K562 (cell line): Measurements from ENCODE around the gene UBL7. TPM values are rescaled to one million over a fixed set of nuclear protein-coding genes. Genes with fewer than 3 reads are reported as not detected.

ENCODE experiments used
- ATAC-seq: fragments of 200-7000 bp; cut with Tn5 transposase; 3 replicates; pipeline ENCODE4 v1.9.1; 2020; ENCODE audit warnings: moderate library complexity
- BruUV-seq: library from RNA; stranded (reverse); fragments of 400-500 nt; replicated peaks from 2 replicates; lab custom pipeline; 2021; lab: Mats Ljungman, UMichigan
- CTCF ChIA-PET: fragments of 300-600 bp; formaldehyde crosslinking; extraction: SDS; loops from one replicate; lab custom pipeline; 2021; ENCODE audit warnings: low intra/inter-chr PET ratio; lab: Yijun Ruan, JAX
- POLR2A ChIA-PET: fragments of 300-600, 350-650 bp; sonication (Branson Sonifier 250); formaldehyde crosslinking; extraction: SDS; loops from one replicate; lab custom pipeline; 2021; ENCODE audit warnings: antibody characterized with exemption, inconsistent platforms; lab: Yijun Ruan, JAX
- DNase-seq, 4 experiments: peaks; one replicate each; pipeline versions ENCODE4 v3.0.0 to v3.0.0-alpha.2; 2011 to 2018; ENCODE audit warnings: low spot score in 3 of 4, mixed read lengths in 3 of 4; ENCODE audit errors: extremely low read depth in 1 of 4
- FAIRE-seq: peaks from 2 replicates; lab custom pipeline; 2011; peaks lifted over from hg19 to GRCh38; lab: Jason Lieb, UNC
- H2AFZ ChIP-seq: 2 replicates; pipeline ENCODE4 v1.6.0; 2011; ENCODE audit warnings: low read depth, low read length, control low read depth, inconsistent platforms
- H3K27ac ChIP-seq: fragments of 200-600 bp; 3 replicates; pipeline ENCODE4 v1.8.0; 2011; ENCODE audit warnings: low read depth, mild to moderate bottlenecking, control low read depth, inconsistent platforms, low read length, moderate library complexity, mixed read lengths; ENCODE audit errors: extremely low read depth
- H3K27me3 ChIP-seq, 2 experiments: fragments of 300-600 bp in 1 of 2; 2 replicates in 1 of 2; 3 replicates in 1 of 2; pipeline versions ENCODE4 v1.6.0 to v1.8.0; 2011; ENCODE audit warnings: inconsistent platforms in 2 of 2, low read length in 2 of 2, mild to moderate bottlenecking in 1 of 2, mixed read lengths in 1 of 2, moderate library complexity in 1 of 2; ENCODE audit not compliant: control insufficient read depth in 2 of 2, insufficient read depth in 2 of 2
- H3K36me3 ChIP-seq: fragments of 300-600 bp; 3 replicates; pipeline ENCODE4 v1.8.0; 2011; ENCODE audit warnings: mild to moderate bottlenecking, low read length, inconsistent platforms; ENCODE audit not compliant: control insufficient read depth, insufficient read depth
- H3K4me1 ChIP-seq, 2 experiments: fragments of 200-600 bp in 1 of 2; replicated peaks in 1 of 2; 2 replicates in 1 of 2; 3 replicates in 1 of 2; pipeline versions ENCODE4 v1.5.1 to v1.8.0; 2011; ENCODE audit warnings: inconsistent platforms in 2 of 2, low read length in 2 of 2, mild to moderate bottlenecking in 1 of 2, mixed read lengths in 1 of 2, moderate library complexity in 1 of 2; ENCODE audit not compliant: control insufficient read depth in 2 of 2, insufficient read depth in 2 of 2
- H3K4me2 ChIP-seq: 2 replicates; pipeline ENCODE4 v1.6.1; 2011; ENCODE audit warnings: low read length, control low read depth, inconsistent platforms, mixed read lengths; ENCODE audit not compliant: insufficient read depth
- H3K4me3 ChIP-seq: fragments of 200-600 bp; sonication (generic), shearing (Covaris generic); 2 replicates; pipeline ENCODE4 v1.5.1; 2016; ENCODE audit warnings: control low read depth, inconsistent platforms
- H3K79me2 ChIP-seq: fragments of 200-600 bp; 3 replicates; pipeline ENCODE4 v1.8.0; 2011; ENCODE audit warnings: low read length, inconsistent platforms; ENCODE audit not compliant: control insufficient read depth, insufficient read depth
- H3K9ac ChIP-seq, 2 experiments: 2 replicates each; pipeline versions ENCODE4 v1.6.0 to v1.6.1; 2011; ENCODE audit warnings: low read depth in 2 of 2, low read length in 2 of 2, control low read depth in 1 of 2, inconsistent platforms in 1 of 2, mild to moderate bottlenecking in 1 of 2, mixed read lengths in 1 of 2; ENCODE audit not compliant: insufficient read depth in 1 of 2
- H3K9me1 ChIP-seq: one replicate; pipeline ENCODE4 v1.6.0; 2011; ENCODE audit warnings: inconsistent platforms, mild to moderate bottlenecking, low read length, moderate library complexity; ENCODE audit not compliant: control insufficient read depth, insufficient read depth
- H3K9me3 ChIP-seq: replicated peaks from 2 replicates; pipeline ENCODE4 v1.5.1; 2011; ENCODE audit warnings: low read depth, low read length, inconsistent platforms; ENCODE audit not compliant: control insufficient read depth, insufficient read depth
- H4K20me1 ChIP-seq: replicated peaks from 2 replicates; pipeline ENCODE4 v1.6.1; 2011; ENCODE audit warnings: low read length, inconsistent platforms, mixed read lengths; ENCODE audit not compliant: control insufficient read depth, insufficient read depth
- ATF6 ChIP-seq: sonication (generic); formaldehyde crosslinking; IDR thresholded peaks from 2 replicates; pipeline ENCODE4 v1.4.0; 2020; ENCODE audit warnings: mild to moderate bottlenecking, missing genetic modification reagents
- CHD1 ChIP-seq: fragments of 200-600 bp; sonication (generic); IDR thresholded peaks from one replicate; pipeline ENCODE4 v1.6.1; 2012; ENCODE audit warnings: mild to moderate bottlenecking, moderate library complexity, low read length, inconsistent platforms
- USF2 ChIP-seq: sonication (generic); formaldehyde crosslinking; IDR thresholded peaks from 2 replicates; pipeline ENCODE4 v1.5.0; 2020; ENCODE audit warnings: missing genetic modification reagents
- WGBS: fragments of 100-300 bp; shearing (Covaris generic); methylation state at CpG from one replicate; pipeline ENCODE4 v1.1.6; 2016; ENCODE audit warnings: low coverage, mixed read lengths; ENCODE audit not compliant: insufficient coverage; ENCODE audit errors: missing lambda C conversion rate; 5-methylcytosine and 5-hydroxymethylcytosine counted together
- in situ Hi-C: fragments of 300-500 bp; cut with MboI; formaldehyde crosslinking; loops from 4 replicates; pipeline ENCODE4 v1.15.0; 2018; ENCODE audit warnings: inconsistent platforms, mixed read lengths
- intact Hi-C: fragments of 100-400 bp; cut with micrococcal nuclease; formaldehyde crosslinking; loops from 2 replicates; pipeline ENCODE4 v1.14.2; 2022
- polyA plus RNA-seq, 8 experiments: library from polyadenylated mRNA; depleted of rRNA in 4 of 8; stranded (reverse) in 5 of 8; unstranded in 3 of 8; fragments of >200 nt; fragmentation: Nextera tagmentation in 2 of 8; fragmentation: Illumina TruSeq in 1 of 8; extraction: Ambion mirVana in 2 of 8; extraction: Trizol in 1 of 8; gene quantifications; 2 replicates each; pipeline versions ENCODE4 v1.2.1 to v1.2.3, GENCODE V29; 2011 to 2014; ENCODE audit warnings: inconsistent platforms in 1 of 8, missing spikeins in 1 of 8
- total RNA-seq, 7 experiments: library from RNA; depleted of rRNA in 6 of 7; stranded (reverse); fragments of >200 nt in 6 of 7; fragmentation: Illumina TruSeq in 2 of 7; extraction: Trizol in 2 of 7; gene quantifications; 2 replicates each; pipeline versions ENCODE4 v1.2.1 to v1.2.3, GENCODE V29; 2011 to 2021; ENCODE audit warnings: low replicate concordance in 1 of 7

Gene UBL7
- total and polyA plus RNA-seq, 9 of the 15 experiments (the other 6 are each of a cell fraction or from before 2014, with no cell fraction given), result 19.2 to 63.4 (median 44.9) TPM

DNA sequence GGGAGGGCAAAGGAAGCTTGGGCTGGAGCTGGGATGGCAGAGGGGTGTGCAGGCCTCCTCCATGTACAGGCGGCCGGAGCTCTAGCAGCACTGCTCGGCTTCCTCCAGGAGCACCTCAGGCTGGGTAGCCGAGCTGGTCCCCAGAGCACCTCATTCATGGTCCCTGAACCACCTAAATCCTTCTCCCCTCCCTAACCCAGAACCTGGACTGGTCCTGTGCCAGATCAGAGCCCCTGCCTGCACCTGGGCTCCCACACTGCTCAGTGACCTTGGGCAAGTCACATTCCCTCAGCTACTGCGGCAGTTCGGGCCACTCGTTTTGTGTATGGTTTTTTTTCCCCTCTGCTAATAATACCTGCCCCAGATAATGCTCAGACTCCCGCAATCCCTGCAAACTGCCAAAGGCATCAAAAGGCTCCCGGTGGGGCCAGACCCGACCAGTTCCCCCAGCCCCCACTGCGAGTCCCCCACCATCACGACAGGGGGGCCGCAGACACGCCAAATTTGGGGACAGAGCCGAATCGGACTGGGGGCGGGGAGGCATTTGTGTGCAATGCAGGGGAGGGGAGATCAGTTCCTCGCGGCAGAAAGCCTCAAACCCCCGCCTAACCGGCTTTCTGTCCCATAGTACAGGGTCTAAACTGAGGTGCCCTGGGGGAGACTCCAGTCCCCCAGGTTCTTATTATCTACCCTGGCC, 28.5 kb downstream of the UBL7 start:
- H3K36me3 ChIP-seq, result peaks cover 17% of the 10 kb centered on the region; the same call in 2 of the 3 replicates
- CTCF ChIA-PET, result interaction anchor here (1.5 kb wide), 1 partner anchor 50 kb away, joined by 3 read pairs; no protein-coding TSS in a partner anchor
- intact Hi-C loops, result no loop called here
- in situ Hi-C loops, result no loop called here
- H3K27ac ChIP-seq, result no peak overlapping the region
- H4K20me1 ChIP-seq, result peaks cover 20% of the 10 kb centered on the region
- TF ChIP-seq USF2 (no peak), ATF6 (no peak), CHD1 (peak; percentile 80)
- DNase-seq, result no peak
- H3K9ac ChIP-seq, result peak overlapping the region; percentile 20 to 95; a peak in 3 of 4 replicates
- H2AFZ ChIP-seq, result no peak overlapping the region
- no TSS peak for BruUV-seq
- H3K79me2 ChIP-seq, result peaks cover 67% of the 10 kb centered on the region
- no peak for ATAC-seq
- peak overlapping the region; percentile 73 for H3K4me3 ChIP-seq
- peak overlapping the region; percentile 73 for H3K4me2 ChIP-seq
- POLR2A ChIA-PET, result interaction anchor here (1.1 kb wide), 2 partner anchors 27 to 29 kb away, joined by 3 to 6 read pairs; partner anchors contain the start of gene UBL7
- no peaks in the 10 kb centered on the region for H3K9me1 ChIP-seq
- no peaks in the 10 kb centered on the region for H3K27me3 ChIP-seq
- WGBS, result 24% methylated on average over 12 of the region's 21 CpGs
- FAIRE-seq, result no peak
- no peaks in the 10 kb centered on the region for H3K9me3 ChIP-seq
- H3K4me1 ChIP-seq, result peaks cover 73 to 77% of the 10 kb centered on the region in 2 experiments
